Measurements from ENCODE around the gene DALRD3.

DALRD3 gene

GRCh38 chr3:49025793-49026520 is 7.6 kb upstream of the DALRD3 start:
- DNase-seq (ENCODE audit: low spot score in 2 of 2): no peak
- H3K4me1 Mint-ChIP-seq: peaks cover 77% of the 10 kb centered on the region
- no peaks in the 10 kb centered on the region for H3K9me3 Mint-ChIP-seq
- peak overlapping the region; percentile 13 for H3K4me3 Mint-ChIP-seq
- no peak for ATAC-seq
- H3K36me3 Mint-ChIP-seq: peaks cover 97% of the 10 kb centered on the region
- peak overlapping the region; percentile 99 for H3K27ac Mint-ChIP-seq

GRCh38 chr3:49025005-49025792 is 6.8 kb upstream of the DALRD3 start:
- H3K27ac Mint-ChIP-seq: peak overlapping the region; percentile 99
- DNase-seq (ENCODE audit: low spot score in 2 of 2) (no peak), ATAC-seq (no peak)
- H3K4me3 Mint-ChIP-seq: peak overlapping the region; percentile 13
- peaks cover 95% of the 10 kb centered on the region for H3K36me3 Mint-ChIP-seq
- H3K9me3 Mint-ChIP-seq: no peaks in the 10 kb centered on the region
- peaks cover 77% of the 10 kb centered on the region for H3K4me1 Mint-ChIP-seq

- Mint-ChIP-seq H3K9me3 (no peaks in the 10 kb centered on the region), H3K4me1 (peaks cover 74% of the 10 kb centered on the region), H3K4me3 (no peak overlapping the region), H3K36me3 (peaks cover 89% of the 10 kb centered on the region), H3K27ac (peak overlapping the region; percentile 99)
- no peak for DNase-seq (ENCODE audit: low spot score in 2 of 2)
- no peak for ATAC-seq
These were observed 6.1 kb upstream of the DALRD3 start for GRCh38 chr3:49024449-49024848.

GRCh38 chr3:49023775-49024174 is 5.4 kb upstream of the DALRD3 start:
- no peak for ATAC-seq
- H3K4me3 Mint-ChIP-seq: peak overlapping the region; percentile 95
- H3K9me3 Mint-ChIP-seq: no peaks in the 10 kb centered on the region
- no peak for DNase-seq (ENCODE audit: low spot score in 2 of 2)
- H3K27ac Mint-ChIP-seq: peak overlapping the region; percentile 99
- H3K4me1 Mint-ChIP-seq: peaks cover 67% of the 10 kb centered on the region
- peaks cover 82% of the 10 kb centered on the region for H3K36me3 Mint-ChIP-seq

GRCh38 chr3:49022688-49023171 is 4.3 kb upstream of the DALRD3 start:
- Mint-ChIP-seq H3K36me3 (peaks cover 72% of the 10 kb centered on the region), H3K9me3 (no peaks in the 10 kb centered on the region), H3K4me3 (peak overlapping the region; percentile 95), H3K4me1 (peaks cover 57% of the 10 kb centered on the region), H3K27ac (peak overlapping the region; percentile 98)
- no peak for ATAC-seq
- no peak for DNase-seq (ENCODE audit: low spot score in 2 of 2)

- DNase-seq (ENCODE audit: low spot score in 2 of 2) (peak; percentile 97 to 98), ATAC-seq (peak; percentile 87)
- H3K27ac Mint-ChIP-seq: peak within 1 kb of the TSS; percentile 98
- H3K36me3 Mint-ChIP-seq: peaks cover 65% of the 10 kb centered on the region
- peaks cover 54% of the 10 kb centered on the region for H3K4me1 Mint-ChIP-seq
- H3K4me3 Mint-ChIP-seq: peak within 1 kb of the TSS; percentile 95
- no peaks in the 10 kb centered on the region for H3K9me3 Mint-ChIP-seq
These were observed 3.7 kb upstream of the DALRD3 start, which contains the start of gene NDUFAF3 for GRCh38 chr3:49021813-49022687. NDUFAF3 (plus strand) TSS chr3:49022121; CDS start chr3:49022145, 24 bp downstream.

- DNase-seq (ENCODE audit: low spot score in 2 of 2) (peak; percentile 96 to 99), ATAC-seq (peak; percentile 78)
- peaks cover 58% of the 10 kb centered on the region for H3K36me3 Mint-ChIP-seq
- H3K9me3 Mint-ChIP-seq: no peaks in the 10 kb centered on the region
- peaks cover 51% of the 10 kb centered on the region for H3K4me1 Mint-ChIP-seq
- peak overlapping the region; percentile 95 for H3K4me3 Mint-ChIP-seq
- H3K27ac Mint-ChIP-seq: peak overlapping the region; percentile 98
These were observed 2.9 kb upstream of the DALRD3 start for GRCh38 chr3:49021213-49021812.

- Mint-ChIP-seq H3K9me3 (no peaks in the 10 kb centered on the region), H3K4me3 (peak overlapping the region; percentile 95), H3K4me1 (peaks cover 45% of the 10 kb centered on the region), H3K36me3 (peaks cover 55% of the 10 kb centered on the region), H3K27ac (peak overlapping the region; percentile 98)
- ATAC-seq (no peak), DNase-seq (ENCODE audit: low spot score in 2 of 2) (peak in 1 of 2 donors; percentile 72)
These were observed 2.2 kb upstream of the DALRD3 start for GRCh38 chr3:49020330-49021212.

GRCh38 chr3:49019941-49020329 is 1.6 kb upstream of the DALRD3 start:
- DNase-seq (ENCODE audit: low spot score in 2 of 2) (no peak), ATAC-seq (no peak)
- Mint-ChIP-seq H3K36me3 (peaks cover 55% of the 10 kb centered on the region), H3K27ac (peak overlapping the region; percentile 98), H3K9me3 (no peaks in the 10 kb centered on the region), H3K4me1 (peaks cover 44% of the 10 kb centered on the region), H3K4me3 (peak overlapping the region; percentile 95)

GRCh38 chr3:49018707-49019006 is 277 bp upstream of the DALRD3 start:
- ATAC-seq: no peak
- peak overlapping the region; percentile 95 for H3K4me3 Mint-ChIP-seq
- peak overlapping the region; percentile 85 for H3K27ac Mint-ChIP-seq
- no peak for DNase-seq (ENCODE audit: low spot score in 2 of 2)
- peaks cover 55% of the 10 kb centered on the region for H3K36me3 Mint-ChIP-seq
- no peaks in the 10 kb centered on the region for H3K9me3 Mint-ChIP-seq
- H3K4me1 Mint-ChIP-seq: peaks cover 38% of the 10 kb centered on the region

- Mint-ChIP-seq H3K4me3 (peak overlapping the region; percentile 95), H3K27ac (peak overlapping the region; percentile 85), H3K9me3 (no peaks in the 10 kb centered on the region), H3K4me1 (peaks cover 34% of the 10 kb centered on the region), H3K36me3 (peaks cover 51% of the 10 kb centered on the region)
- ATAC-seq (no peak), DNase-seq (ENCODE audit: low spot score in 2 of 2) (no peak)
These were observed 980 bp downstream of the DALRD3 start for GRCh38 chr3:49017229-49017970.

GRCh38 chr3:49016414-49017228 is 1.8 kb downstream of the DALRD3 start:
- Mint-ChIP-seq H3K9me3 (no peaks in the 10 kb centered on the region), H3K27ac (peak overlapping the region; percentile 52), H3K4me3 (peak overlapping the region; percentile 95), H3K4me1 (peaks cover 40% of the 10 kb centered on the region), H3K36me3 (peaks cover 52% of the 10 kb centered on the region)
- ATAC-seq (no peak), DNase-seq (ENCODE audit: low spot score in 2 of 2) (no peak)

- no peak for ATAC-seq
- Mint-ChIP-seq H3K4me3 (no peak overlapping the region), H3K36me3 (peaks cover 55% of the 10 kb centered on the region), H3K4me1 (peaks cover 36% of the 10 kb centered on the region), H3K27ac (peak overlapping the region; percentile 52), H3K9me3 (no peaks in the 10 kb centered on the region)
- no peak for DNase-seq (ENCODE audit: low spot score in 2 of 2)
These were observed 2.6 kb downstream of the DALRD3 start for GRCh38 chr3:49015765-49016164.

Measured in stimulated activated effector memory CD8-positive, alpha-beta T cell treated with anti-CD3 and anti-CD28 coated beads, Interleukin-12 subunit alpha, Interleukin-12 subunit beta, amount 100 ng/mL, for 72 hours (primary cell).